ENCODE results near the gene CD6. TPM values are rescaled to one million over a fixed set of nuclear protein-coding genes. Genes with fewer than 3 reads are reported as not detected.

The CD6 gene
- polyA plus RNA-seq, 1 experiment, result not detected

GRCh38 chr11:61056571-61056970, 85.1 kb downstream of the CD6 start:
- DNase-seq (ENCODE audit: low read depth, low spot score), result no peak
- Histone ChIP-seq H3K27me3 (ENCODE audit: control insufficient read depth, insufficient read depth, low read length) (peaks cover 3% of the 10 kb centered on the region), H3K4me3 (ENCODE audit: low read depth, low read length) (no peak overlapping the region), H3K9me3 (ENCODE audit: control insufficient read depth, insufficient read depth, low read length) (no peaks in the 10 kb centered on the region), H3K27ac (ENCODE audit: low read depth, low read length) (no peak overlapping the region)
- ChIA-PET CTCF (no interaction called here), POLR2A (no interaction called here)
- TF ChIP-seq CTCF (IDR thresholded peaks at IDR 0.05; ENCODE audit: low read depth, low read length), result no peak

GRCh38 chr11:61056981-61057380, 85.5 kb downstream of the CD6 start:
- peaks cover 3% of the 10 kb centered on the region for H3K27me3 ChIP-seq (ENCODE audit: control insufficient read depth, insufficient read depth, low read length)
- CTCF ChIA-PET, result no interaction called here
- TF ChIP-seq CTCF (IDR thresholded peaks at IDR 0.05; ENCODE audit: low read depth, low read length), result no peak
- H3K9me3 ChIP-seq (ENCODE audit: control insufficient read depth, insufficient read depth, low read length), result no peaks in the 10 kb centered on the region
- no peak overlapping the region for H3K4me3 ChIP-seq (ENCODE audit: low read depth, low read length)
- POLR2A ChIA-PET, result no interaction called here
- no peak overlapping the region for H3K27ac ChIP-seq (ENCODE audit: low read depth, low read length)
- no peak for DNase-seq (ENCODE audit: low read depth, low spot score)

GRCh38 chr11:61057615-61058014, 86.1 kb downstream of the CD6 start:
- ChIA-PET POLR2A (no interaction called here), CTCF (no interaction called here)
- Histone ChIP-seq H3K9me3 (ENCODE audit: control insufficient read depth, insufficient read depth, low read length) (no peaks in the 10 kb centered on the region), H3K27ac (ENCODE audit: low read depth, low read length) (no peak overlapping the region), H3K4me3 (ENCODE audit: low read depth, low read length) (no peak overlapping the region), H3K27me3 (ENCODE audit: control insufficient read depth, insufficient read depth, low read length) (peaks cover 3% of the 10 kb centered on the region)
- no peak for DNase-seq (ENCODE audit: low read depth, low spot score)
- no peak for TF ChIP-seq CTCF (IDR thresholded peaks at IDR 0.05; ENCODE audit: low read depth, low read length)

GRCh38 chr11:61058583-61059259, 87.2 kb downstream of the CD6 start:
- DNase-seq (ENCODE audit: low read depth, low spot score), result no peak
- Histone ChIP-seq H3K4me3 (ENCODE audit: low read depth, low read length) (no peak overlapping the region), H3K27me3 (ENCODE audit: control insufficient read depth, insufficient read depth, low read length) (peaks cover 3% of the 10 kb centered on the region), H3K9me3 (ENCODE audit: control insufficient read depth, insufficient read depth, low read length) (no peaks in the 10 kb centered on the region), H3K27ac (ENCODE audit: low read depth, low read length) (no peak overlapping the region)
- ChIA-PET CTCF (no interaction called here), POLR2A (no interaction called here)
- TF ChIP-seq CTCF (IDR thresholded peaks at IDR 0.05; ENCODE audit: low read depth, low read length), result no peak

DNA sequence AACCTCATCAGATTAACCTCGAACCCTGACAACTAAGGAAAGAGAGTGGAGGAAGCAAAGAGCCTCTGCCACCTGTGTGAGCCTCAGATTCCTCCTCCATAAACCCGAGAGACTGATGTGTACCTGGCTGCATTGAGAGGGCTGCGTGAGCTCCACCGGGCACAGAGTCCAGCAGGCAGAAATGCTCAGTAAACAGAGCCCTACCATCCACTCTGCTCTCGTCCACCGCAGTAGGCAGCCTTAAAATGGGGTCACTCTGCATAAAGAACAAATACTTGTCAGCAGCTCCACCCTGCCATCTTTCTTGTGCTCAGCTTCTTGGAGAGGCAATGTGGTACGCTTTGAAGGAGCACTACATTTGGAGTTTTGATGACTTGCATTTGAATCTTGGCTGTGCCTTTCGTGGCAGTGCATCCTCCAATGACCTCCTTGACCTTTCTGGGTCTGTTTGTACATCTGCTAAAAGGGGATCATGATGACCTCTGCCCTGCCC, 87.8 kb downstream of the CD6 start:
- no peak for DNase-seq (ENCODE audit: low read depth, low spot score)
- no peak for TF ChIP-seq CTCF (IDR thresholded peaks at IDR 0.05; ENCODE audit: low read depth, low read length)
- peaks cover 3% of the 10 kb centered on the region for H3K27me3 ChIP-seq (ENCODE audit: control insufficient read depth, insufficient read depth, low read length)
- H3K4me3 ChIP-seq (ENCODE audit: low read depth, low read length), result no peak overlapping the region
- no peaks in the 10 kb centered on the region for H3K9me3 ChIP-seq (ENCODE audit: control insufficient read depth, insufficient read depth, low read length)
- no peak overlapping the region for H3K27ac ChIP-seq (ENCODE audit: low read depth, low read length)
- POLR2A ChIA-PET, result no interaction called here
- CTCF ChIA-PET, result no interaction called here
